IMR-90 (cell line): Measurements from ENCODE around the gene ALX4. TPM values are rescaled to one million over a fixed set of nuclear protein-coding genes. Genes with fewer than 3 reads are reported as not detected.

Source experiments
- ATAC-seq: fragments of 200-7000 bp; cut with Tn5 transposase; 2 replicates; pipeline ENCODE4 v1.9.1; 2020; ENCODE audit warnings: low read depth, mild to moderate bottlenecking, moderate library complexity
- BruUV-seq: library from RNA; stranded (reverse); fragments of 400-500 nt; replicated peaks from 2 replicates; lab custom pipeline; 2021; lab: Mats Ljungman, UMichigan
- CTCF ChIA-PET: fragments of 300-600 bp; formaldehyde crosslinking; extraction: SDS; loops from one replicate; lab custom pipeline; 2021; ENCODE audit warnings: antibody characterized with exemption; lab: Yijun Ruan, JAX
- POLR2A ChIA-PET: fragments of 300-600 bp; sonication (Branson Sonifier 250); formaldehyde crosslinking; loops from one replicate; lab custom pipeline; 2022; ENCODE audit warnings: antibody characterized with exemption; ENCODE audit not compliant: unreplicated experiment; lab: Charles Lee
- DNase-seq: peaks from one replicate; pipeline ENCODE4 v3.0.0; 2013
- H2AFZ ChIP-seq: replicated peaks from 2 replicates; pipeline ENCODE3; 2013; ENCODE audit warnings: low read length, mild to moderate bottlenecking; ENCODE audit not compliant: poor library complexity
- H2AK5ac ChIP-seq: 2 replicates; pipeline ENCODE4 v1.6.1; 2013; ENCODE audit warnings: low read depth, low read length, inconsistent platforms
- H2AK9ac ChIP-seq: replicated peaks from 2 replicates; pipeline ENCODE3; 2013; ENCODE audit warnings: mild to moderate bottlenecking, low read depth, low read length, moderate library complexity; ENCODE audit not compliant: poor library complexity
- H2BK120ac ChIP-seq: 2 replicates; pipeline ENCODE4 v1.6.1; 2013; ENCODE audit warnings: low read depth, low read length, inconsistent platforms
- H2BK15ac ChIP-seq: 3 replicates; pipeline ENCODE4 v1.6.1; 2013; ENCODE audit warnings: low read depth, low read length, inconsistent platforms
- H2BK20ac ChIP-seq: 2 replicates; pipeline ENCODE4 v1.6.1; 2013; ENCODE audit warnings: low read depth, mild to moderate bottlenecking, inconsistent platforms, low read length, moderate library complexity
- H2BK5ac ChIP-seq: 2 replicates; pipeline ENCODE4 v1.6.1; 2013; ENCODE audit warnings: mild to moderate bottlenecking, low read depth, low read length, inconsistent platforms; ENCODE audit not compliant: poor library complexity, severe bottlenecking
- H3K14ac ChIP-seq: replicated peaks from 2 replicates; pipeline ENCODE4 v1.6.1; 2013; ENCODE audit warnings: low read depth, low read length, inconsistent platforms
- H3K18ac ChIP-seq: 2 replicates; pipeline ENCODE4 v1.6.1; 2013; ENCODE audit warnings: low read depth, low read length, control low read depth
- H3K23ac ChIP-seq: 2 replicates; pipeline ENCODE4 v1.6.1; 2013; ENCODE audit warnings: low read depth, low read length, inconsistent platforms
- H3K27ac ChIP-seq: 2 replicates; pipeline ENCODE4 v1.5.1; 2013; ENCODE audit warnings: mild to moderate bottlenecking, control low read depth, low read length; ENCODE audit not compliant: insufficient read depth
- H3K27me3 ChIP-seq: 2 replicates; pipeline ENCODE4 v1.6.1; 2013; ENCODE audit warnings: low read length; ENCODE audit not compliant: control insufficient read depth, insufficient read depth
- H3K36me3 ChIP-seq: 2 replicates; pipeline ENCODE4 v1.6.1; 2013; ENCODE audit warnings: low read length, mixed read lengths; ENCODE audit not compliant: control insufficient read depth, insufficient read depth
- H3K4ac ChIP-seq: 2 replicates; pipeline ENCODE4 v1.6.1; 2013; ENCODE audit warnings: low read depth, low read length, inconsistent platforms
- H3K4me1 ChIP-seq: 2 replicates; pipeline ENCODE4 v1.6.1; 2013; ENCODE audit warnings: low read length, mixed read lengths; ENCODE audit not compliant: control insufficient read depth, insufficient read depth
- H3K4me2 ChIP-seq: 2 replicates; pipeline ENCODE4 v1.6.1; 2013; ENCODE audit warnings: low read depth, mild to moderate bottlenecking, control low read depth, low read length, moderate library complexity
- H3K4me3 ChIP-seq: 2 replicates; pipeline ENCODE4 v1.5.1; 2013; ENCODE audit warnings: low read depth, mild to moderate bottlenecking, control low read depth, low read length, moderate library complexity; ENCODE audit not compliant: insufficient read depth
- H3K56ac ChIP-seq: 2 replicates; pipeline ENCODE4 v1.6.1; 2013; ENCODE audit warnings: low read length, inconsistent platforms; ENCODE audit not compliant: insufficient read depth; ENCODE audit errors: extremely low read depth
- H3K79me1 ChIP-seq, 2 experiments: 2 replicates each; pipeline ENCODE4 v1.6.1; 2013; ENCODE audit warnings: low read length in 2 of 2, inconsistent platforms in 1 of 2, low read depth in 1 of 2
- H3K9ac ChIP-seq: 2 replicates; pipeline ENCODE4 v1.6.1; 2013; ENCODE audit warnings: low read depth, low read length, control low read depth
- H3K9me1 ChIP-seq: 2 replicates; pipeline ENCODE4 v1.6.1; 2013; ENCODE audit warnings: low read length, inconsistent platforms; ENCODE audit not compliant: insufficient read depth
- H3K9me3 ChIP-seq: 2 replicates; pipeline ENCODE4 v1.6.1; 2013; ENCODE audit warnings: low read length; ENCODE audit not compliant: control insufficient read depth, insufficient read depth
- H4K20me1 ChIP-seq: 2 replicates; pipeline ENCODE4 v1.6.1; 2013; ENCODE audit warnings: low read length, inconsistent platforms; ENCODE audit not compliant: insufficient read depth
- H4K5ac ChIP-seq: 2 replicates; pipeline ENCODE4 v1.6.1; 2013; ENCODE audit warnings: mild to moderate bottlenecking, low read depth, low read length, control low read depth
- H4K8ac ChIP-seq, 2 experiments: 2 replicates each; pipeline ENCODE4 v1.6.1; 2013; ENCODE audit warnings: low read depth in 2 of 2, low read length in 2 of 2, control low read depth in 1 of 2, inconsistent platforms in 1 of 2
- H4K91ac ChIP-seq: 2 replicates; pipeline ENCODE4 v1.6.1; 2013; ENCODE audit warnings: low read depth, low read length, inconsistent platforms; ENCODE audit not compliant: insufficient read depth
- BHLHE40 ChIP-seq: fragments of 150-350 bp; IDR thresholded peaks from 2 replicates; pipeline ENCODE4 v1.6.1; 2016; ENCODE audit warnings: mild to moderate bottlenecking, low read depth, low read length
- CEBPB ChIP-seq: IDR thresholded peaks from 2 replicates; pipeline ENCODE4 v1.6.1; 2012; ENCODE audit warnings: low read depth, low read length, improper control_type of control experiment
- CHD1 ChIP-seq: IDR thresholded peaks from 2 replicates; pipeline ENCODE4 v1.6.1; 2012; ENCODE audit warnings: low read depth, low read length, improper control_type of control experiment
- CTCF ChIP-seq: conservative IDR thresholded peaks from 2 replicates; pipeline ENCODE4 v1.5.1; 2012; ENCODE audit warnings: mild to moderate bottlenecking, low read depth, low read length, improper control_type of control experiment
- ELK1 ChIP-seq: fragments of 150-350 bp; IDR thresholded peaks from 2 replicates; pipeline ENCODE4 v1.6.1; 2016; ENCODE audit warnings: low read depth, mild to moderate bottlenecking, low read length, moderate library complexity, borderline replicate concordance
- FOS ChIP-seq: fragments of 150-350 bp; IDR thresholded peaks from 2 replicates; pipeline ENCODE4 v1.6.1; 2016; ENCODE audit warnings: low read depth, low read length
- MAFK ChIP-seq: IDR thresholded peaks from 2 replicates; pipeline ENCODE4 v1.6.1; 2012; ENCODE audit warnings: low read depth, low read length, improper control_type of control experiment
- MAZ ChIP-seq: IDR thresholded peaks from 2 replicates; pipeline ENCODE4 v1.6.1; 2012; ENCODE audit warnings: low read depth, mild to moderate bottlenecking, low read length, improper control_type of control experiment, moderate library complexity, borderline replicate concordance
- MXI1 ChIP-seq: IDR thresholded peaks from 2 replicates; pipeline ENCODE4 v1.6.1; 2012; ENCODE audit warnings: low read depth, mild to moderate bottlenecking, low read length, moderate library complexity, borderline replicate concordance
- NFE2L2 ChIP-seq: fragments of 150-350 bp; IDR thresholded peaks from 2 replicates; pipeline ENCODE4 v1.6.1; 2016; ENCODE audit warnings: low read depth, mild to moderate bottlenecking, low read length
- POLR2A ChIP-seq: IDR thresholded peaks from 2 replicates; pipeline ENCODE4 v1.6.1; 2012; ENCODE audit warnings: mild to moderate bottlenecking, low read depth, low read length
- RAD21 ChIP-seq: IDR thresholded peaks from 2 replicates; pipeline ENCODE4 v1.6.1; 2012; ENCODE audit warnings: low read length, improper control_type of control experiment
- RCOR1 ChIP-seq: IDR thresholded peaks from 2 replicates; pipeline ENCODE4 v1.6.1; 2012; ENCODE audit warnings: mild to moderate bottlenecking, low read length, improper control_type of control experiment; ENCODE audit not compliant: insufficient replicate concordance
- RFX5 ChIP-seq: IDR thresholded peaks from 2 replicates; pipeline ENCODE4 v1.8.0; 2012; ENCODE audit warnings: low read depth, mild to moderate bottlenecking, low read length, moderate library complexity
- SMC3 ChIP-seq: fragments of 150-350 bp; IDR thresholded peaks from 2 replicates; pipeline ENCODE4 v1.6.1; 2016; ENCODE audit warnings: low read depth, mild to moderate bottlenecking, antibody characterized with exemption, low read length, moderate library complexity
- USF2 ChIP-seq: fragments of 150-350 bp; IDR thresholded peaks from 2 replicates; pipeline ENCODE4 v1.6.1; 2017; ENCODE audit warnings: mild to moderate bottlenecking, antibody characterized with exemption, low read length, low read depth
- WGBS, 2 experiments: methylation state at CpG; one replicate each; pipeline versions ENCODE4 v1.1.5 to v1.1.7; 2013; ENCODE audit warnings: missing lambda C conversion rate in 2 of 2; ENCODE audit not compliant: insufficient read length in 1 of 2; ENCODE audit errors: extremely low coverage in 2 of 2; 5-methylcytosine and 5-hydroxymethylcytosine counted together
- dilution Hi-C: fragments of 300-500 bp; cut with HindIII; formaldehyde crosslinking; loops from one replicate; pipeline ENCODE4 v1.14.3; 2018; ENCODE audit warnings: low sequenced_read_pairs; ENCODE audit not compliant: unreplicated experiment
- in situ Hi-C: fragments of 300-500 bp; cut with MboI; formaldehyde crosslinking; loops from 3 replicates; pipeline ENCODE4 v1.14.3; 2019; ENCODE audit warnings: low sequenced_read_pairs, inconsistent platforms, mixed read lengths
- intact Hi-C: fragments of 100-400 bp; cut with micrococcal nuclease; formaldehyde crosslinking; loops from 2 replicates; pipeline ENCODE4 v1.10.0; 2022
- polyA plus RNA-seq, 3 experiments: library from polyadenylated mRNA; depleted of rRNA; stranded (reverse); fragments of >200 nt; gene quantifications; 2 replicates each; pipeline ENCODE4 v1.2.3, GENCODE V29; 2012; ENCODE audit warnings: low replicate concordance in 1 of 3
- total RNA-seq: library from RNA; depleted of rRNA; stranded (reverse); fragments of >200 nt; gene quantifications from 2 replicates; pipeline ENCODE4 v1.2.3, GENCODE V29; 2012

The ALX4 gene
- total and polyA plus RNA-seq, 2 of the 4 experiments (the other 2 are of a cell fraction), result not detected

- dilution Hi-C loops (no loop called here), intact Hi-C loops (no loop called here), in situ Hi-C loops (no loop called here)
- Histone ChIP-seq H3K4ac (no peak overlapping the region), H4K91ac (no peak overlapping the region), H3K36me3 (no peaks in the 10 kb centered on the region), H4K20me1 (no peaks in the 10 kb centered on the region), H3K4me3 (no peak overlapping the region), H3K9me1 (no peaks in the 10 kb centered on the region; the same call in 1 of the 2 replicates), H3K14ac (no peak overlapping the region), H3K9me3 (no peaks in the 10 kb centered on the region; the same call in 1 of the 2 replicates), H3K4me2 (no peak overlapping the region), H2BK15ac (no peak overlapping the region), H3K18ac (no peak overlapping the region), H3K4me1 (no peaks in the 10 kb centered on the region; the same call in 1 of the 2 replicates), H2AK9ac (no peak overlapping the region), H3K27me3 (peaks cover 99% of the 10 kb centered on the region), H3K79me1 (no peaks in the 10 kb centered on the region), H2BK5ac (no peak overlapping the region), H3K9ac (no peak overlapping the region), H4K8ac (no peak overlapping the region), H2AK5ac (no peak overlapping the region), H2BK120ac (no peak overlapping the region), H2BK20ac (no peak overlapping the region), H4K5ac (no peak overlapping the region), H2AFZ (no peak overlapping the region), H3K56ac (no peak overlapping the region), H3K23ac (no peak overlapping the region), H3K27ac (no peak overlapping the region)
- ATAC-seq, result no peak
- no peak for DNase-seq
- BruUV-seq, result no TSS peak
- WGBS, 2 experiments, result 33% methylated on average over 6 of the region's 20 CpGs; no CpG with 5 or more reads in 1 of the 2 experiments
- CTCF ChIA-PET, result interaction anchor here (0.6 to 2.0 kb wide), 2 partner anchors 48 to 142 kb away, joined by 4 to 5 read pairs; no protein-coding TSS in a partner anchor
- POLR2A ChIA-PET, result no interaction called here
- no peak for TF ChIP-seq MAZ
- TF ChIP-seq FOS, result no peak
- no peak for TF ChIP-seq CEBPB
- TF ChIP-seq USF2, result no peak
- no peak for TF ChIP-seq NFE2L2
- no peak for TF ChIP-seq MAFK
- no peak for TF ChIP-seq CTCF
- TF ChIP-seq RAD21, result no peak
- no peak for TF ChIP-seq POLR2A
- no peak for TF ChIP-seq MXI1
- no peak for TF ChIP-seq SMC3
- TF ChIP-seq RFX5, result no peak
- TF ChIP-seq RCOR1, result no peak
- no peak for TF ChIP-seq BHLHE40
- no peak for TF ChIP-seq ELK1
- no peak for TF ChIP-seq CHD1
Observed at GRCh38 chr11:44320289-44320973, 10.5 kb upstream of the ALX4 start.
